HG03064 (cell line): ENCODE results near the gene DNAJB12.
A peak's percentile ranks its signal among the peaks of the same experiment; 100 is the strongest.
"Not testable (repeated sequence)": the region's sequence is repeated elsewhere in the genome, so short reads cannot be mapped to it uniquely, and the experiment has no call there.

Source experiments
- ATAC-seq: cut with Tn5 transposase; IDR thresholded peaks from one replicate; pipeline ENCODE4 v1.9.1; 2021; ENCODE audit warnings: low read depth; ENCODE audit not compliant: unreplicated experiment

DNAJB12 gene

GRCh38 chr10:72318418-72319262 is 36.1 kb downstream of the DNAJB12 start:
- no peak for ATAC-seq

GRCh38 chr10:72316748-72317435 is 37.8 kb downstream of the DNAJB12 start:
- no peak for ATAC-seq

GRCh38 chr10:72316386-72316700 is 38.4 kb downstream of the DNAJB12 start:
- ATAC-seq: no peak

- no peak for ATAC-seq
These were observed 38.9 kb downstream of the DNAJB12 start for GRCh38 chr10:72315611-72316385.

- no peak for ATAC-seq
These were observed 39.7 kb downstream of the DNAJB12 start for GRCh38 chr10:72315054-72315453.

- no peak for ATAC-seq
These were observed 40.5 kb downstream of the DNAJB12 start for GRCh38 chr10:72314263-72314662.

- ATAC-seq: no peak
These were observed 41.8 kb downstream of the DNAJB12 start for GRCh38 chr10:72312865-72313391.

- no peak for ATAC-seq
These were observed 43.1 kb downstream of the DNAJB12 start for GRCh38 chr10:72311667-72312066.

- ATAC-seq: no peak
These were observed 44.1 kb downstream of the DNAJB12 start for GRCh38 chr10:72310636-72311035.

- ATAC-seq: no peak
These were observed 44.5 kb downstream of the DNAJB12 start for GRCh38 chr10:72310241-72310633.

GRCh38 chr10:72309290-72310240 is 45.2 kb downstream of the DNAJB12 start:
- no peak for ATAC-seq

GRCh38 chr10:72308320-72308987 is 46.3 kb downstream of the DNAJB12 start:
- ATAC-seq: no peak

- ATAC-seq: not testable (repeated sequence)
These were observed 47.0 kb downstream of the DNAJB12 start for GRCh38 chr10:72307711-72308110.

GRCh38 chr10:72306215-72306760 is 48.4 kb downstream of the DNAJB12 start:
- ATAC-seq: no peak

- ATAC-seq: no peak
These were observed 51.1 kb downstream of the DNAJB12 start for GRCh38 chr10:72303424-72304128.

GRCh38 chr10:72298592-72299519 is 55.9 kb downstream of the DNAJB12 start:
- no peak for ATAC-seq

- peak; percentile 65 for ATAC-seq
These were observed 56.7 kb downstream of the DNAJB12 start for GRCh38 chr10:72297805-72298591.
